Skeletal muscle cell (primary cell): Measurements from ENCODE around the gene VPS8.
A peak's percentile ranks its signal among the peaks of the same experiment; 100 is the strongest.

Source experiments
- DNase-seq: peaks from one replicate; pipeline ENCODE4 v3.0.0-alpha.2; 2010; ENCODE audit warnings: low read depth
- H3K4me3 ChIP-seq: 2 replicates; pipeline ENCODE4 v1.5.1; 2011; ENCODE audit warnings: low read depth, mild to moderate bottlenecking, control low read depth, low read length, moderate library complexity

VPS8 gene

GRCh38 chr3:184783319-184783718, 28.6 kb upstream of the VPS8 start:
- no peak for DNase-seq
- H3K4me3 ChIP-seq = no peak overlapping the region

- H3K4me3 ChIP-seq = no peak overlapping the region
Observed at GRCh38 chr3:184784731-184785500, 27.1 kb upstream of the VPS8 start.

GRCh38 chr3:184785890-184786279, 26.1 kb upstream of the VPS8 start:
- no peak for DNase-seq
- no peak overlapping the region for H3K4me3 ChIP-seq

More at GRCh38 chr3:184784731-184785500, 27.1 kb upstream of the VPS8 start:
- DNase-seq = no peak

GRCh38 chr3:184786280-184786941, 25.6 kb upstream of the VPS8 start:
- peak; percentile 73 for DNase-seq
- H3K4me3 ChIP-seq = peak overlapping the region; percentile 3

GRCh38 chr3:184788751-184789150, 23.2 kb upstream of the VPS8 start:
- H3K4me3 ChIP-seq = no peak overlapping the region
- DNase-seq = no peak

GRCh38 chr3:184789314-184789998, 22.5 kb upstream of the VPS8 start:
- no peak overlapping the region for H3K4me3 ChIP-seq
- DNase-seq = no peak

GRCh38 chr3:184791171-184791570, 20.8 kb upstream of the VPS8 start:
- no peak overlapping the region for H3K4me3 ChIP-seq
- DNase-seq = no peak

GRCh38 chr3:184795522-184796190, 16.3 kb upstream of the VPS8 start:
- no peak for DNase-seq
- no peak overlapping the region for H3K4me3 ChIP-seq

- no peak for DNase-seq
- H3K4me3 ChIP-seq = no peak overlapping the region
Observed at GRCh38 chr3:184796551-184796950, 15.4 kb upstream of the VPS8 start.

GRCh38 chr3:184796954-184797353, 15.0 kb upstream of the VPS8 start:
- no peak overlapping the region for H3K4me3 ChIP-seq
- no peak for DNase-seq

- DNase-seq = no peak
Observed at GRCh38 chr3:184798120-184798519, 13.8 kb upstream of the VPS8 start.

GRCh38 chr3:184800349-184800930, 11.5 kb upstream of the VPS8 start:
- no peak for DNase-seq
- no peak overlapping the region for H3K4me3 ChIP-seq

More at GRCh38 chr3:184798120-184798519, 13.8 kb upstream of the VPS8 start:
- H3K4me3 ChIP-seq = no peak overlapping the region

GRCh38 chr3:184801241-184801785, 10.7 kb upstream of the VPS8 start:
- H3K4me3 ChIP-seq = no peak overlapping the region

GRCh38 chr3:184802150-184802549, 9.8 kb upstream of the VPS8 start:
- no peak overlapping the region for H3K4me3 ChIP-seq
- no peak for DNase-seq

More at GRCh38 chr3:184801241-184801785, 10.7 kb upstream of the VPS8 start:
- DNase-seq = no peak

GRCh38 chr3:184804801-184805200, 7.2 kb upstream of the VPS8 start:
- no peak for DNase-seq
- H3K4me3 ChIP-seq = no peak overlapping the region

GRCh38 chr3:184805351-184806038, 6.5 kb upstream of the VPS8 start:
- H3K4me3 ChIP-seq = no peak overlapping the region
- no peak for DNase-seq

GRCh38 chr3:184806567-184807271, 5.2 kb upstream of the VPS8 start:
- no peak for DNase-seq
- no peak overlapping the region for H3K4me3 ChIP-seq

GRCh38 chr3:184807549-184807948, 4.4 kb upstream of the VPS8 start:
- no peak overlapping the region for H3K4me3 ChIP-seq
- DNase-seq = no peak
